GM12874 (cell line): Measurements from ENCODE around the gene DBNL.

Experiments
- TF ChIP-seq, protein P1 (sequence below): IDR thresholded peaks from 2 replicates; pipeline ENCODE4 v1.5.1; 2011; ENCODE audit warnings: low read depth, mild to moderate bottlenecking, control low read depth, low read length, moderate library complexity; ENCODE audit not compliant: insufficient read depth

Gene DBNL

DNA sequence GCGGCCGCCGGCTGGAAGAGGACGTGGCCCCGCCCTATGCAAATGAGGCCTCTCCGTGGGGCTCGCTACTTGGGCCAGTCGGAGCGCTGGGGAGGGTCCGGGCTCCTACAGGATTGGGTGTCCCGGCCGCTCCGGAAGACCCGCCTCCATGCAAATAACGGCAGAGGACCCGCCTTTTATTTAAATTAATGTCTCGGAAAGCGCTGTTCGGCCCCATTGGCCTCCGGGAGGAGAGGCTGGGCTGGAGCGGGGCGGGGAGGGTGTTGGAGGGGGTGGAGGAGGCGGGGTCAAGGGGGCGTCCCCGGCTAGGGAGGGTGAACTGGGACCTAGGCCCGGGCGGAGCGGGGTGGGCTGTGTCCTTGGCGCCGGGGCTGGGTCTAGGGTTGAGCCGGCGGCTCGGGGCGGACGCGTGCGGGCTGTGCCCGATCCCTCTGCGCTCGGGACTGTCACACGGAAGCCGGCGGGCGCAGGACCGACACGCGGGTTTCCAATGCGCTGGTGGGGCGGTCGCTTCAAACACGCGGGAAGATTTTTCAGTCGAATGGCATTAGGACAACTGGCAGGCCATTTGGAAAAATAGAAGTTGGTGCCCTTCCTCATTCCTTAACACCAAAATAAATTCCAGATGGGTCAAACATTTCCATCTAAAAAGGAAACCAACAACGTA is 38.2 kb downstream of the DBNL start:
- TF ChIP-seq, protein P1, sequence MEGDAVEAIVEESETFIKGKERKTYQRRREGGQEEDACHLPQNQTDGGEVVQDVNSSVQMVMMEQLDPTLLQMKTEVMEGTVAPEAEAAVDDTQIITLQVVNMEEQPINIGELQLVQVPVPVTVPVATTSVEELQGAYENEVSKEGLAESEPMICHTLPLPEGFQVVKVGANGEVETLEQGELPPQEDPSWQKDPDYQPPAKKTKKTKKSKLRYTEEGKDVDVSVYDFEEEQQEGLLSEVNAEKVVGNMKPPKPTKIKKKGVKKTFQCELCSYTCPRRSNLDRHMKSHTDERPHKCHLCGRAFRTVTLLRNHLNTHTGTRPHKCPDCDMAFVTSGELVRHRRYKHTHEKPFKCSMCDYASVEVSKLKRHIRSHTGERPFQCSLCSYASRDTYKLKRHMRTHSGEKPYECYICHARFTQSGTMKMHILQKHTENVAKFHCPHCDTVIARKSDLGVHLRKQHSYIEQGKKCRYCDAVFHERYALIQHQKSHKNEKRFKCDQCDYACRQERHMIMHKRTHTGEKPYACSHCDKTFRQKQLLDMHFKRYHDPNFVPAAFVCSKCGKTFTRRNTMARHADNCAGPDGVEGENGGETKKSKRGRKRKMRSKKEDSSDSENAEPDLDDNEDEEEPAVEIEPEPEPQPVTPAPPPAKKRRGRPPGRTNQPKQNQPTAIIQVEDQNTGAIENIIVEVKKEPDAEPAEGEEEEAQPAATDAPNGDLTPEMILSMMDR: no peak

DNA sequence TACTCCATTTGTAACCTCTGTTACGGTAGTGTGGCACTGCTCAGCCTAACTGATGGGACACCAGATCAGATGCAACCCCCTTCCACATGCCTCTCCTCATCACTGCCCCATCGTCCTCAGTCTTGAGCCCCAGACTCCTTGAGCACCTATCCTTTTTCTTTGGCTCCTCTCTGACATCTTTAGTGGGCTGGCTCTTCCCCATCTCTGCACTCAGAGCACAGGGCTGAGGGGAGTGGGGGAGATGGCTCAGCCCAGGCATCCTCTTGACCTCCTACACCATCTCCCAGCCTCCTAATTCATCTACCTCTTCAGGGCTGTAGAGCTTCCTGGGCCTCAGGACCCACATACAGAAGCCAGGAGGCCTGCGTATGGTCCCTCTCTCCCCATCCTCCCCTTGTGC is 39.3 kb downstream of the DBNL start:
- TF ChIP-seq, protein P1: no peak

DNA sequence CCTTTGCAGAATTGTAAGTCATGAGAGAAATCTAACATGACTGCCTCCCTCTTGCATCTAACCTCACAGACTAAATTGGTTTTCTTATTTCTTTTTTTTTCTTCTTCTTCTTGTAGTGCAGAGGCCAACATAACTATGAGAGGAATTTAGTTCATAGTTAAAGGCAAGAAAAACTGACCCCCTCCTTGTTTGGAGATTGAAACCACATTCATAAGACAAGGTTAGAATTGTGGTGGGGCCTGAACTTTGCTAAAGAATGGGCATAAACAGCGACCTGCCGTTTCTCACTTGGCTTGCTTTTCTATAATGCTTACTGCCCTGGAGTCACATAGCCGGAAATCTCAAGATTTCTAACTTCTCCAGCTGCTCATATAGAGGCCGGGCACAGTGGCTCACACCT is 40.2 kb downstream of the DBNL start:
- TF ChIP-seq, protein P1: no peak

DNA sequence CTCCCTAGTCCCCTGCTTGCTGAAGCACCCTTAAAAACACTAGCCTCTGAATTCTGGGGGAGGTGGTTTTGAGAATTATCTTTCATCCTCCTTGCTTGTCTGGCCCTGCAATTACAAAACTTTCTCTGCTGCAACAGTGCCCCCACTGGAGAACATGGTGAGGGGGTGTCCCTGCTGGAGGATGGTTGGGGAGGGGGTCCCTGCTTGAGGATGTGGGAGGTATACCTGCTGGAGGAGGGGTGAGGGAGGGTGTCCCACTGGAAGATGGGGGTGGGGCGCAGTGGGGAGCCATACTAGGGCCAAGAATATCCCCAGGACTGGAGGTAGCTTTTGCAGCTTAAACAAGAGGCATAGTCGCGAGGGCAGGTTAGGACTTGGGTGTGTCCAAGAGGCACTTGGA is 41.0 kb downstream of the DBNL start:
- TF ChIP-seq, protein P1: no peak; the same call in 1 of the 2 replicates

DNA sequence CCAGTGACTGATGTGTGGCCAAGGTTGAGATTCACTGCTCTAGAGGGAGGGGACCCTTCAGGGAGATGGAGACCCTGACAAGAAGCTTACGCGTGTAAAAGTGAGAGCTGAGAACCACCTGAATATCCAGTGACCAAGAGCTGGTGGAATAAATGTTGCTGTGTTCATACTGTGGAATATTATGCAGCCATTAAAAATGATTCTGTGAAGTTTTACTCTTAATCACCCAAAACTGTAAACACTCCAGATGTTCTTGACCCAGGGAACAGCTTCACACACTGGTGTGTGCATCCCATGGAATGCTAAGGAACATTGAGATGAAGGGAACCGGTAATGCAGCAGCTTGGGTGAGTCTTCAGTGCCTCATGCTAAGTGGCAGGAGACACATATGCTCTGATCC is 42.1 kb downstream of the DBNL start:
- TF ChIP-seq, protein P1: no peak

DNA sequence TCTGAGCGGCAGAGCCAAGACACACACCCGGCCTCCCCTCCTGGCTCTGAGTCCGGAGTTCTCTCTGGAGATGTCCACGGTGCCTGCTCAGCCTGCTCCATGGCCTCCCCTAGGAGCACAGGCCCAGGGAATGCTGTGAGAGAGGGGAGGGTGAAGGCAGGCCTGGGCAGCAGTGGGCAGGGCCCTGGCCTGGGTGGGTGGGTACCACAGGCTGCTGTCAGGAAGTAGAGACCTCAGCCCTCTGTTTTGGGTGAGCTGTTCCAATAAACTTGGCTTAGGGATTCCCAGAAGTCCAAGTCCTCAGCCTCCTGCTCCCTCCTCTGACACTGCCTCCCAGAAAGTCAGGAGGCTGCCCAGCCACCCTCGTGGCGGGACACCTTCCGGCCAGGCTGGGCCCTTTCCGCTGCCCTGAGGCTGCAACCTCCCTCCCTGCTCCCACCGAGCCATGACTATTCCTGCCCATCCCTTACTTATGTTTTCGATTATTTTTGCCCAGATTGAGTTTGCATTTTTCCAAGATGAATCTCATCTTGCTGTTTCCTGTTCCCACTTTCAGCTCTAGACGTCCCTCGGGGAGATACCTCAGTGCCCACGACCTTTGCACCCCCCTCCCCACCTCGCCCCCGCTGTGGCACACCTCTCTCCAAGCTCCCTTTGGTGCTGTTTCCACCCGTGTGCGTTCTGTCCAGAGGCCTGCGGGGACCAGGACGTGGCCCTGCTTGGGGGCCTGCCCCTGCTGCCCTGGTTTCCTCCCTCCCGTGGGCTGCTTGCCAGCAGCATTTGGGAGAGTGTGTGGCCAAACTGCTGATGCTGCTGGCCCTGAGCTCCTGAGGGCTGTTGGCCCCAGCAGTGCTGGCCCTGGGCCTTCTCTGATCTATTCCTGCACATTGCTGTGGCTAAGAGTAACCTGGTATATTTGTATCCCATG is 43.7 kb downstream of the DBNL start:
- TF ChIP-seq, protein P1: no peak

DNA sequence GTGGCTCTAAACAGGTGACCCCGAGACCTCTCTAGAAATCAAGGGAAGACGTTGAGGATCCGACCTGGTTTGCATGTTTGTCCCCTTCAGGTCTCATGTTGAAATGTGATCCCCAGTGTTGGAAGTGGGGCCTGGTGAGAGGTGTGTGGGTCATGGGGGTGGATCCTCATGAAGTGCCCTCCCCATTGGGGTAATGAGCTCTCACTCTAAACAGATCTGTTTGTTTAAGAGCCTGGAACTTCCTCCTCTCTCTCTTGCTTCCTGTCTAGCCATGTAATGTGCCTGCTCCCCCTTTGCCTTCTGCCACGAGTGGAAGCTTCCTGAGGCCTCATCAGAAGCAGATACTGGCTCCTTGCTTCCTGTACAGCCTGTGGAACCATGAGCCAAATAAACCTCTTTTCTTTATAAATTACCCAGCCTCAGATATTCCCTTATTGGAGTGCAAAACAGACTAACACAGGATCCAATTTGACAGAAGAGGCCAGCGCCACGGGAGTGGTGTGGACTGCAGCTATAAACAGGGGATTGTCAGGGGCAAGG is 48.7 kb downstream of the DBNL start:
- TF ChIP-seq, protein P1: no peak
